Keratinocyte (primary cell): ENCODE measurements around the gene FOXP4. TPM values are rescaled to one million over a fixed set of nuclear protein-coding genes. Genes with fewer than 3 reads are reported as not detected.

Experiments used
- DNase-seq: peaks from one replicate; pipeline ENCODE4 v3.0.0-alpha.2; 2011; ENCODE audit warnings: low read depth, missing footprints, low spot score
- FAIRE-seq: peaks from 2 replicates; lab custom pipeline; 2011; peaks lifted over from hg19 to GRCh38; lab: Jason Lieb, UNC
- H2AFZ ChIP-seq: 2 replicates; pipeline ENCODE4 v1.6.0; 2012; ENCODE audit warnings: low read length, control low read depth, inconsistent platforms; ENCODE audit not compliant: control insufficient read depth
- H3K27ac ChIP-seq: 2 replicates; pipeline ENCODE4 v1.5.1; 2011; ENCODE audit warnings: low read length; ENCODE audit not compliant: control insufficient read depth, insufficient read depth
- H3K27me3 ChIP-seq: 3 replicates; pipeline ENCODE4 v1.6.0; 2011; ENCODE audit warnings: low read length; ENCODE audit not compliant: control insufficient read depth, insufficient read depth; ENCODE audit errors: extremely low read depth
- H3K36me3 ChIP-seq, 2 experiments: 2 replicates in 1 of 2; 3 replicates in 1 of 2; pipeline ENCODE4 v1.5.1; 2011; ENCODE audit warnings: low read length in 2 of 2, mild to moderate bottlenecking in 1 of 2; ENCODE audit not compliant: control insufficient read depth in 2 of 2, insufficient read depth in 2 of 2; ENCODE audit errors: extremely low read depth in 1 of 2
- H3K4me1 ChIP-seq: 3 replicates; pipeline ENCODE4 v1.5.1; 2011; ENCODE audit warnings: low read length; ENCODE audit not compliant: control insufficient read depth, insufficient read depth; ENCODE audit errors: extremely low read depth
- H3K4me2 ChIP-seq: 3 replicates; pipeline ENCODE4 v1.6.0; 2011; ENCODE audit warnings: low read depth, low read length; ENCODE audit not compliant: control insufficient read depth, insufficient read depth; ENCODE audit errors: extremely low read depth
- H3K4me3 ChIP-seq, 3 experiments: fragments of 200-600 bp in 1 of 3; sonication (generic) in 1 of 3; 2 replicates in 2 of 3; 3 replicates in 1 of 3; pipeline ENCODE4 v1.5.1; 2011 to 2016; ENCODE audit warnings: low read length in 3 of 3, mild to moderate bottlenecking in 3 of 3, control low read depth in 2 of 3, inconsistent platforms in 1 of 3, low read depth in 1 of 3, mixed read lengths in 1 of 3, mixed run types in 1 of 3, moderate library complexity in 1 of 3; ENCODE audit not compliant: control insufficient read depth in 2 of 3, insufficient read depth in 2 of 3; ENCODE audit errors: extremely low read depth in 1 of 3
- H3K79me2 ChIP-seq: 2 replicates; pipeline ENCODE4 v1.6.0; 2012; ENCODE audit warnings: low read length; ENCODE audit not compliant: control insufficient read depth, insufficient read depth
- H3K9ac ChIP-seq: 3 replicates; pipeline ENCODE4 v1.6.0; 2011; ENCODE audit warnings: low read length; ENCODE audit not compliant: control insufficient read depth, insufficient read depth; ENCODE audit errors: extremely low read depth
- H3K9me1 ChIP-seq: 3 replicates; pipeline ENCODE4 v1.6.0; 2011; ENCODE audit warnings: low read length; ENCODE audit not compliant: control insufficient read depth, insufficient read depth; ENCODE audit errors: extremely low read depth
- H3K9me3 ChIP-seq: 2 replicates; pipeline ENCODE4 v1.5.1; 2012; ENCODE audit warnings: low read depth, low read length; ENCODE audit not compliant: control insufficient read depth
- H4K20me1 ChIP-seq: 3 replicates; pipeline ENCODE4 v1.6.0; 2011; ENCODE audit warnings: low read length; ENCODE audit not compliant: control insufficient read depth, insufficient read depth; ENCODE audit errors: extremely low read depth
- CTCF ChIP-seq, 3 experiments: IDR thresholded peaks in 1 of 3; conservative IDR thresholded peaks in 1 of 3; optimal IDR thresholded peaks in 1 of 3; 2 replicates in 2 of 3; 3 replicates in 1 of 3; pipeline versions ENCODE3 to v1.5.1; 2011; ENCODE audit warnings: low read length in 3 of 3, mild to moderate bottlenecking in 3 of 3, moderate library complexity in 2 of 3, control low read depth in 1 of 3, inconsistent platforms in 1 of 3; ENCODE audit not compliant: insufficient read depth in 2 of 3; ENCODE audit errors: extremely low read depth in 1 of 3
- EZH2 ChIP-seq: IDR thresholded peaks from one replicate; pipeline ENCODE4 v1.6.1; 2012; ENCODE audit warnings: inconsistent platforms, mild to moderate bottlenecking, low read length, moderate library complexity
- dilution Hi-C: fragments of 300-500 bp; cut with MboI; formaldehyde crosslinking; loops from one replicate; pipeline ENCODE4 v1.7.0; 2020; ENCODE audit warnings: low sequenced_read_pairs; ENCODE audit not compliant: extremely low pct_ligation_motif_present
- polyA plus RNA-seq, 5 experiments: library from polyadenylated mRNA; depleted of rRNA in 3 of 5; stranded (reverse) in 3 of 5; stranded (forward) in 1 of 5; unstranded in 1 of 5; fragments of >200 nt; gene quantifications; 1 replicate in 1 of 5; 2 replicates in 3 of 5; 3 replicates in 1 of 5; pipeline versions ENCODE4 v1.2.1 to v1.2.3, GENCODE V29; 2011 to 2012; ENCODE audit warnings: missing spikeins in 2 of 5, low read depth in 1 of 5, low replicate concordance in 1 of 5

Gene FOXP4
- polyA plus RNA-seq, 1 donor (not counting 4 experiments of a cell fraction or from before 2014, with no cell fraction given), result 1.1 TPM

- H3K4me2 ChIP-seq, result no peak overlapping the region
- peaks cover 38% of the 10 kb centered on the region for H3K4me1 ChIP-seq
- H3K4me3 ChIP-seq, result no peak overlapping the region
- dilution Hi-C loops, result no loop called here
- no peaks in the 10 kb centered on the region for H3K9me3 ChIP-seq
- no peak for TF ChIP-seq CTCF (optimal IDR thresholded peaks at IDR 0.05 in 1 of 3, IDR thresholded peaks at IDR 0.05 in 1 of 3, conservative IDR thresholded peaks at IDR 0.05 in 1 of 3; ENCODE audit: extremely low read depth in 1 of 3, insufficient read depth in 2 of 3, low read length in 3 of 3)
- no peak for TF ChIP-seq EZH2
- DNase-seq, result no peak
- peak; percentile 79 for FAIRE-seq
- peaks cover 10% of the 10 kb centered on the region for H3K9me1 ChIP-seq
- H3K36me3 ChIP-seq, result peaks cover 4 to 8% of the 10 kb centered on the region in 2 experiments
- H3K9ac ChIP-seq, result no peak overlapping the region
- no peak overlapping the region for H2AFZ ChIP-seq
- H4K20me1 ChIP-seq, result no peaks in the 10 kb centered on the region
- no peak overlapping the region for H3K27ac ChIP-seq
- H3K79me2 ChIP-seq, result no peaks in the 10 kb centered on the region
- H3K27me3 ChIP-seq, result no peaks in the 10 kb centered on the region
These were observed 35.3 kb downstream of the FOXP4 start for GRCh38 chr6:41581381-41581991.

GRCh38 chr6:41582540-41582939 lies 36.4 kb downstream of the FOXP4 start:
- Histone ChIP-seq H3K36me3 (peaks cover 6 to 8% of the 10 kb centered on the region in 2 experiments), H3K27ac (no peak overlapping the region), H3K79me2 (no peaks in the 10 kb centered on the region), H3K9ac (no peak overlapping the region), H4K20me1 (no peaks in the 10 kb centered on the region), H3K9me1 (peaks cover 10% of the 10 kb centered on the region), H2AFZ (no peak overlapping the region), H3K4me2 (no peak overlapping the region), H3K9me3 (no peaks in the 10 kb centered on the region), H3K4me3 (no peak overlapping the region), H3K27me3 (no peaks in the 10 kb centered on the region), H3K4me1 (peaks cover 37% of the 10 kb centered on the region)
- FAIRE-seq, result no peak
- no peak for TF ChIP-seq EZH2
- no peak for TF ChIP-seq CTCF (optimal IDR thresholded peaks at IDR 0.05 in 1 of 3, IDR thresholded peaks at IDR 0.05 in 1 of 3, conservative IDR thresholded peaks at IDR 0.05 in 1 of 3; ENCODE audit: extremely low read depth in 1 of 3, insufficient read depth in 2 of 3, low read length in 3 of 3)
- no peak for DNase-seq
- dilution Hi-C loops, result no loop called here
